Activated CD8-positive, alpha-beta memory T cell treated with anti-CD3 and anti-CD28 coated beads for 36 hours (primary cell): ENCODE data around the gene EMC8. TPM values are rescaled to one million over a fixed set of nuclear protein-coding genes. Genes with fewer than 3 reads are reported as not detected.

Source experiments
- CTCF ChIA-PET: fragments of 350-600 bp; sonication (Branson Sonifier 250); formaldehyde crosslinking; loops from one replicate; lab custom pipeline; 2021; ENCODE audit warnings: antibody characterized with exemption; lab: Charles Lee
- POLR2A ChIA-PET: fragments of 350-600 bp; sonication (Branson Sonifier 250); formaldehyde crosslinking; loops from one replicate; lab custom pipeline; 2021; ENCODE audit warnings: antibody characterized with exemption; lab: Charles Lee
- total RNA-seq, 2 experiments: library from RNA; stranded (reverse); gene quantifications; one replicate each; pipeline ENCODE4 v1.2.3, GENCODE V29; 2021

Gene EMC8
- total RNA-seq, 2 experiments from 2014 or later: 47.3 to 50.7 TPM

DNA sequence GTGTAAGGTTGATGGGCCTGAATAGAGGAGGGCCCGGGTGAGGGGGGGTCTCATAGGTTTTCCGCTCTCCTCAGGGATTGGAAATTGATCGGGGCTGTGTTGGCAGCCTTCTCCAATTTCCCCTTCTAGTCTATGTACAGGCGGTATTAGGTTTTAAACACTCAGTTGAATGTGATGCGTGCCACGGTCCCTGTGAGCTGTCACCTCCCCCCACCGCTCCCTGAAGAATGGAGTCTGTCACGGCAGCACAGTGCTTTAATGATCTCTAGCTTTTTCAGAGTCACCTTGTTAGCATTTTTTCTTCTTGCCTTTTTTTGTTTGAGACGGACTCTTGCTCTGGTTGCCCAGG is 951 bp upstream of the EMC8 start:
- POLR2A ChIA-PET: no interaction called here

DNA sequence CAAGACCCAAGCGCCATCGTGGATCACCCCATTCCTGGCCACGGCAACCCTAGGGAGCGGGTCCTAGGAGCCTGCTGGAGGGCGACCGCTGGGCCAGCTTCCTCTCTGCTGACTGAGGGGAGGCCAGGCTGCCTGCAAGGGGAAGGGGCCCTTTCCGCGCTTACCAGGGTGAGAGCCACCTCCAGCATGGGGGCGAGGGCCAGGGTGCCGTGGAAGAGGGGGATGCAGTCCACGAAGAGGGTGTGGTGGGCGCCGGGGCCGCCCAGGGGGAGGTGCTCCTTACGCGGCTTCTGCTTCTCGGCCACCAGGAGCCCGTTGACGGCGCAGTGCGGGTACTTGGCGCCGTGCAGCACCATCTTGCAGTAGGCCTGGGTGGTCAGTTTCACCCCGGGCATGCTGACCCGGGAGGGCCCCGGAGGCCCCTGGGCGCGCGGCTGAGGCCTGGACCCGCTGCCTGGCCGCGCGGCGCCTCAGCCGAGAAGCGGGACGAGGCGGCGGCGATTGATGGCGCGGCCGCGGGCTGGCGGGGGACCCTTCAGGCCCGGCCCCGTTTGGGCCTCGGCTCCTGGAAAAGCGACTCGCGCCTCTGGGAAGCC is 345 bp downstream of the EMC8 start:
- ChIA-PET POLR2A (no interaction called here), CTCF (no interaction called here)

More for the DNA sequence above, 951 bp upstream of the EMC8 start:
- CTCF ChIA-PET: interaction anchor here (1.0 to 1.1 kb wide), 2 partner anchors 11 to 21 kb away, joined by 3 to 4 read pairs; no protein-coding TSS in a partner anchor

DNA sequence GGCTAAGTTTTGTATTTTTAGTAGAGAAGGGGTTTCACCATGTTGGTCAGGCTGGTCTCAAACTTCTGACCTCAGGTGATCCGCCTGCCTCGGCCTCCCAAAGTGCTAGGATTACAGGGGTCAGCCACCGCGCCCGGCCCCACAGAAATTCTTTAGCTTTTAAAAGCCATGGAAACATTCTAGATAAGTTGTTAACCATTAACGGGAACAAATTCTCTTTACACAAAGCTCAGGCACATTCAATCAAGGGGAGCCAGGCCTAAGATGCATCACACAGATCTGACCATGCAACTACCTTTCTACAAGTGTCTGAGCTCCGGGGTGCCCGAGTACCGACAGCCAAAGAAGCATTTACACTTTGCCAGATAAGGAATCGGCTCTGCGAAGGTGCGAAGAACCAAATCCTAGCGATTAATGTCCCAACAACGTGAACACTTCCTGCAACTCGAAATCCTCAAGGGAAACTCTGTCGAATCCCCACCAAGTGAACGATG is 1.0 kb downstream of the EMC8 start:
- POLR2A ChIA-PET: interaction anchor here (0.6 kb wide), 1 partner anchor 27 kb away, joined by 4 read pairs; no protein-coding TSS in a partner anchor

DNA sequence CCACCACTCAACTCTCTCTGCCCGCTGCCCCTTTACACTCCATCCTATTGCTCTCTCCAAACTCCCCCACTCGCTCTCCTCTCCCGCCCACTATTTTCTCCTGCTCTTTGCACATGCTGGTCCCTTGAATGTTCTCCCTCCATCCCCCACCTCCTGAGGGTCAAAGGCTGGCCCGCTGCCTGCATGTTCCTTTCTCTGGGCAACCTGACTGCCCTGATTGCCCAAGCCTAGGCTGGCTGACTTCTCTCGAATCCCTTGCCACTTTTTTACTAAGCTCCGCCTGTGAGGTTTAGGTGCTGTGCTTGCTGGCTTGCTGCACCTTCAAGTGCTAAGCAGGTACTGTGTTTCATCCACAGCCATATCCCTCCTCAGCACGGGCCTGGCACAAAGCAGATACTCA is 2.7 kb downstream of the EMC8 start:
- CTCF ChIA-PET: interaction anchor here (2.4 kb wide), 1 partner anchor 219 kb away, joined by 5 read pairs; no protein-coding TSS in a partner anchor

More for the DNA sequence above, 1.0 kb downstream of the EMC8 start:
- CTCF ChIA-PET: no interaction called here

DNA sequence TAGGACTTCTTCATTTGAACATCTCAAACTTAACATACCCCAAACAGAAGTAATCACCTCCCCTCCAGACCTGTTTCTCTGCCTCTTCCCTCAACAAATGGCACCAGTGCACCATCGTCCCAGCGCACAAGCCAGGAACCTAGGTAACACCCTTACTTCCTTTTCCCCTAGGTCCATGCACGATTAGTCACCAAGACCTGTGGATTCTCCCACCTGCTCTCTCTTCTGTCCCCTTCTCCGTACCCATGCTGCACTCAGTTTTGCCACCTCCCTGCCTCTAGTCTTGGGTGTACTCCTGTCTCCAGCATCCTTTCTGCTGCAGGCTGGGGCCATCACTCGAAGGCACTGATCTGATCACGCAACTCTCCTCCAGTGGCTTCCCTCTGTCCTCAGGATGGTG is 3.2 kb downstream of the EMC8 start:
- CTCF ChIA-PET: interaction anchor here (1.0 to 2.4 kb wide), 3 partner anchors 13 to 220 kb away, joined by 3 to 5 read pairs (median 3); no protein-coding TSS in a partner anchor
- POLR2A ChIA-PET: no interaction called here

More for the DNA sequence above, 2.7 kb downstream of the EMC8 start:
- POLR2A ChIA-PET: no interaction called here

DNA sequence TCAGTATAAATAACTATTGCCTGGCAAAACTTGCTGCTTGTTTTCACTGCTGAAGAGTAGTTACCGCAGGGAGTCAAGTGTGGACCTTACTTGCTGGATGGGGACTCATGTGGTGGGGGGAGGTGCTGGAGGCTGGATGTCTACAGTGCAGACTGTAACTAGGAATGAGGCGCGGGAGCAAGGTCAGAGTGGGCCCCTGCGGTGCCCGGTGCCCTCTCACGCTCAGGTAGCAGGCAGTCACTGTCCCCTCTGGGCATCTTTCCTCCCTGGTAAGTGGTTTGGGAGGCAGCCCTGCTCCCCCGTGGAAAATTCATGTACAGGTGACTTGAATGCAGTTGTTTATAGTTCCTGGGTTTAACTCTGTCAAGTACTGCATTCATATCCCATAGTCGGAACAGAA is 4.6 kb downstream of the EMC8 start:
- CTCF ChIA-PET: no interaction called here
- POLR2A ChIA-PET: interaction anchor here (0.6 kb wide), 1 partner anchor 1032 kb away, joined by 3 read pairs; no protein-coding TSS in a partner anchor

DNA sequence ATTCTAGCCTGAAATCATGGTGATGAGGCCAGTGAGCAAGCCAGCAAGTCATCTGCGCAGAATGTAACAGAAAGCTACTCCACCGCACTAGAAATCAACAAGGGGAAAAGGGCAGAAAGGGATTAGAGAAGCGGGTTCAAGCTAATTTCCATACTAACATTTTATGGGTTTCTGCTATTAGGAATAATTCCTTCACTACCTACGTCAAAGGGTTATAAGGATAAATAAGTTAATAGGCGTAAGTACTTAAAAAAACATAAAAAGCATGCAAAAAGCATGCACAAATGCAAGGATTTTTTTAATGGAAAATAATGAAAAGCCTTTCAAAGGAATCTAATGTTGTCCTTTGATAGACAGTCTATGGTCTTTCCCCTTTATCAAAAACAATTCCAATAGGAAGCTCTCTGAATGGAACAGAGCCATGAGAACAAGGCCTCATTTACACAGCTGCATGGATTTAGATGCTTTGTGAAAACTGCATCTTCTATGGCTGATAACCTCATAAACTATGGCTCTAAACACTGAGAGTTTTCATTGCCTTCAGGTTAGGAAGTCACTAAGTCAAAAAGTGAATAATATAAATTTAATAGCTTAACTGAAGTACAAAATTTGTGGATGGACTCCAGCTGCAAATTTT is 5.6 kb downstream of the EMC8 start:
- CTCF ChIA-PET: no interaction called here
- POLR2A ChIA-PET: interaction anchor here (1.1 kb wide), 1 partner anchor 8 kb away, joined by 3 read pairs; no protein-coding TSS in a partner anchor

DNA sequence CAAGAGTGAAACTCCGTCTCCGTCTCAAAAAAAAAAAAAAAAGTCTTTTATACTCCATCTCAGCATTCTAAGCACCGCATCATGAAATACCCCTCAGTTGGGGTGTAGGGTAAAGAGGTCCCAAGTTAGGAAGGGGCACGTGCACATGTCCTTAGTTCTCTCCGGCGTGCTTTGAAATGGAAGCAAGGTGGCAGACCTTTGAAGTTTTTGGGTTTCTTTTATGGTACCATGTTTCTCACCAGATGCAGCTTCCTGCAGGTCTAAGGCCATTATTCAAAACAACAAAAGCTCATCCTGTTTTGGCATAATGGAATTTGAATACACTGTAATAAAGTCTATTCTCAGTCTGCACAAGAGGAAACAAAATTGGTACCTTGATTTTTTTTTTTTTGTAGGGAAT is 9.6 kb downstream of the EMC8 start:
- ChIA-PET CTCF (no interaction called here), POLR2A (interaction anchor here (1.3 kb wide), 1 partner anchor 10 kb away, joined by 8 read pairs; no protein-coding TSS in a partner anchor)

DNA sequence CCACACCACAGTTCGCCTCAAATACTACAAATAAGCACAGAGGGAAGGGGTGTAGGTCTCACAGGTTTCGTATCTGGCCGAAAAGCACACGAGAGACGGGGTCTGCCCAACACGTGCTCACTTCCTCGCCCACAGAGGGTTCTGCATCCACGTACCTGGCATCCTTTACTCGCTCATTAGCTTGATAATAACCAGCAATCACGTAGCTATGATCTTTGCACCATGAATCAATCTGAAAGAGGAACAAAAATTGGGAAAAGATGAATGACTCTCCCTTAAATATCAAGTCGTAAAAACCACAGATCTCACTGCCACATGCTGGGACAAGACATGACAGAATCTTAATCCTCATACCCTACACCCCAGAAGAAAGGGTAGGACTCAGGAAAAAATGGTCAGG is 10.5 kb downstream of the EMC8 start:
- CTCF ChIA-PET: interaction anchor here (1.1 kb wide), 1 partner anchor 11 kb away, joined by 3 read pairs; no protein-coding TSS in a partner anchor
- POLR2A ChIA-PET: no interaction called here

DNA sequence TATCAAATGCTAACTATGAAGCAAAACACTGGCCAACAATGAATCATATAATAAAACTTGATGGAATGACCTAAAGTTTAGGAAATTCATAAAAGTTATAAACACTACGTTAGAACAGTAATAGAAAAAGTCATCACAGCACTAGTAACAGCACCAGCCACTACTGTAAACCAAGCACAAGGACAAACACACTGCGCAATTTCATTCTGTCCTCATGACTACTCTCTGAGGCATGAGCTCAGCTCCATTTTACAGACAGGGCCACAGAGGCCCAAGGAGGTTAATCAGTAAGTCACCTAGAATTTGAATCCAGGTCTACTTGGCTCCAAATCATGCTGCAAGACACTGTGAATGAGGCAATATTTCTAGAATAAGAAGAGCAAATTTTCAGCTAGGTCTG is 13.4 kb downstream of the EMC8 start:
- ChIA-PET POLR2A (no interaction called here), CTCF (no interaction called here)

DNA sequence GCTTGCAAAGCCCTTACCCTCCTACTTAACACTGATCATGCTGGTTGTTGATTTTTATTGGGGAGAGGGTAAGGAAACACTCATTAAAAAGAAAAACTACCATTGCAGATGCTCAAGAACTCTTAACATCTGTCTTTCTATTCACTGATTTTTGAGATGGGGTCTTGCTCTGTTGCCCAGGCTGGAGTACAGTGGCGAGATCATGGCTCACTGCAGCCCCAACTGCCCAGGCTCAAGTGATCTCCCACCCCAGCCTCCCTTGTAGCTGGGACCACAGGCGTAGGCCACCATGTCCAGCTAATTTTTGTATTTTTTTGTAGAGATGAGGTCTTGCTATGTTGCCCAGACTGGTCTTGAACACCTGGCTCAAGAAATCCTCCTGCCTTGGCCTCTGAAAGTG is 14.5 kb downstream of the EMC8 start:
- POLR2A ChIA-PET: no interaction called here
- CTCF ChIA-PET: no interaction called here

DNA sequence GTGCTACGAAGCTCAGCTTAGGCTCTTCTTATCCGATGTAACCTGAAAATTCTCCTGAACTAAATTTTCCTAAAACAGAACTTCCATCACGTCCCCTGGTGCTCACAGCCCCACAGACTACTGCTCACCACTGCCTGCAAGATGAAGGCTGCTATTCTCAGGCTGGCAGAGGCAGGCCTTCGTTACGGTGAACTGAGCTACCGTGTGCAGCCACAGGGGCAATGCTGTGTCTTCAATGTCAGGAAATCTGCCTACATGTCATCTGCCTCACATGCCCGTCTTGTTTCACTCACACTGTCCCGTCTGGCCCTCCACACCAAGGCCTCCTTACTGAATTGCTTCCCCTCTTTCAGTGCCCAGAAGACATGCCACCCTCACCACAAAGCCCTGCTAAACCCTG is 15.9 kb downstream of the EMC8 start:
- ChIA-PET CTCF (interaction anchor here (0.9 kb wide), 1 partner anchor 12 kb away, joined by 3 read pairs; no protein-coding TSS in a partner anchor), POLR2A (no interaction called here)

DNA sequence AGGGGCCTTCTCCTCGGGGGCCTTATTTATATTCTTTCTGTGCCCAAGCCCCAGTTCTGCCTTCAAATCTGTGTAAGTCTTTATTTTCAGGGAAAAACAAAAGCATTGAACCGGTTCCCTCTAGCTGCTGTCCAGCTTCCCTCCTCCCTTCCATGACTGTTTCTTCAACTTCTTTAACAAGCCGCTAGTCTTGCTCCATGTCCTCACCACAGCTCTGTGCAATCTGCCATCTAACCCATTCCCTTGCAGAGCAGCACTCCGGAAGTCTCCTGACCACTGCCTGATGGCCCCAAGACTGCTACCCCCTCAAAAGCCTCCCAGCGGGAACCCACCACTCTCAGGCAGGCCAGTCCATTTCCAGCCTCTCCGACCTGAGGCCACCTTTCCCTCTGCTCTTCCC is 16.9 kb downstream of the EMC8 start:
- ChIA-PET CTCF (no interaction called here), POLR2A (no interaction called here)

DNA sequence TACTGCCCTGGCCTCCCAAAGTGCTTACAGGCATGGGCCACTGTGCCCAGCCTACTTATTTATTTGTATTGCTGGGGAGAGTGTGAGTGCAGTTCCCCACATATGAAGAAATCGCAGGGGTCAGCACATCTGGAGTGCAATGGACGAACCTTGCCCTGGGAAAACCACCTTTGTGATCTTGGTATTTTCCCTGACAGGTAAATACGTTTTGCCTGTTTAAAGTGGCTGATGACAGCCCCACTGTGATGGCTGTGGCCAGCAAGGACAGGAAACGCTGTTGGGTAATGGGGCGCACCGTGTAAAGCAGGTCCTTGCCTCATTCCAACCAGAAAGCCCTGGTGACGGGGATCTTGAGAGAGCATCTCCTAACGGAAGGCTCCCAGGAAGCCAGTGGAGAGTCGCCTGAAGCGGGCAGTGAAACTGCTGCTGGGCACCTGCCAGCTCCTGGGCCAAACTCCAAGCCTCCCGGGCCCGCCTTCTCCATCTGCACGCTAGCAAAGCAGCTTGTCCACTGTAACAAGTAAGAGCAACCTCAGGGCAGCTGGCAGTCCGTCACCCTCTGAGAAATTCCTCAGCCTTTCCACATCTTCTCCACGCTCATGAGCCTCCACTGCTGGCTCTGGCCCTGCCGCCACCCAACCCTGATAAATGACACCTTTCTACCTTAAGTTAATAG is 17.5 kb downstream of the EMC8 start:
- POLR2A ChIA-PET: interaction anchor here (0.6 kb wide), 1 partner anchor 1858 kb away, joined by 9 read pairs; no protein-coding TSS in a partner anchor
- CTCF ChIA-PET: no interaction called here

DNA sequence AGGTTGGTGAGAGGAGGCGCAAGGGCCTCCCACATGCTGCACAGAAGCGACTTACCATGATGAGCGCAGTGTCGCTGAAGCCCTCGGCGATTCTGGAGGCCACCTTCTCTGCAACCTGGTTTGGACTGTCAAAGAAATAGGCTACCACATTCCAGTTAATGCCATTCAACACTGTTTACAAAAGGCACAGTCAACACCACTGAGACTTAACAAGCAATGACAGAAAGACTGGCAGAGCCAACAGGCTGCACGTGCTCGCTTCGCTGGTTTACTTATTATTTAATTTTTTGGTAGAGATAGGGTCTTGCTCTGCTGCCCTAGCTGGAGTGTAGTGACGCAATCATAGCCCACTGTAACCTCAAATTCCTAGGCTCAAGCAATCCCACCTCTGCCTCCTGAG is 18.2 kb downstream of the EMC8 start:
- ChIA-PET CTCF (interaction anchor here (0.6 kb wide), 1 partner anchor 658 kb away, joined by 3 read pairs; no protein-coding TSS in a partner anchor), POLR2A (interaction anchor here (0.6 kb wide), 1 partner anchor 1857 kb away, joined by 9 read pairs; no protein-coding TSS in a partner anchor)

DNA sequence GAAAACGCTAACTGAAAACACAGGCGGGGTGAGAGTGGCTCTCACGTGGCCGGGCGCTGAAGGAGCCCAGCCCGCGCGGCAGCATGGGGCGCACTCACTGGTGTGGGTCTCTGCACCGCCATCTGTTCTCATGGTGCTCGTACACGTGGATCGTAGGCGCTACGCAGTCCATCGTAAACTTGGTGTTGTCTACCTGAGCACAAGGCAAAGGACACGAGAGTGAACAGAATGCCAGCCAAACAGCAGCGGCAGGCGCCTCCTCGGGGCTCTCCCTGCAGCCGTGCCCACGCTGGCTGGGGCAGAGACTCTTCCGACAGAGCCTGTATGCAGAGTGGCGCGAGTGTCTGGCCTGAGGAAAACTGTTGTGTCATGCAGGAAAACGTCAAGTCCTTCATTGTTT is 19.1 kb downstream of the EMC8 start:
- CTCF ChIA-PET: no interaction called here
- POLR2A ChIA-PET: no interaction called here

DNA sequence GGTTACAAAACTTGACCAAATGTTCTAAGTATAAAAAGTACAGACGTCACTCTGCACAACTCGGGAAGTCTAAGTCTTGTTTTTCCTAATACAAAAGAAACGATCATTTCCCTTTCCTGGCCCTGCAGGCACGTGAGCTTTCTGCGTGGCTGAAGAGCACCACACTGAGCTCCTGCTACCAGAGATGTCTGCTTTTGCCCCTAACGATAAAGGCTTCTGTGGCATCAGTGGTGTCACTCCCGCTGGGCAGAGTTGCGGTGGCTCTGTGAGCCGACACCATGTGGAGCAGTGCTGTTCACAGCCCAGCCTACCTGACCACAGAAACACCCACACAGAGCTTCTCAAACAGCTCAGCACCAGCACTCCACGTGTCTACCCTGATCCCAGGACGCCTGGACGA is 20.5 kb downstream of the EMC8 start:
- ChIA-PET CTCF (no interaction called here), POLR2A (interaction anchor here (0.7 kb wide), 1 partner anchor 11 kb away, joined by 8 read pairs; no protein-coding TSS in a partner anchor)

DNA sequence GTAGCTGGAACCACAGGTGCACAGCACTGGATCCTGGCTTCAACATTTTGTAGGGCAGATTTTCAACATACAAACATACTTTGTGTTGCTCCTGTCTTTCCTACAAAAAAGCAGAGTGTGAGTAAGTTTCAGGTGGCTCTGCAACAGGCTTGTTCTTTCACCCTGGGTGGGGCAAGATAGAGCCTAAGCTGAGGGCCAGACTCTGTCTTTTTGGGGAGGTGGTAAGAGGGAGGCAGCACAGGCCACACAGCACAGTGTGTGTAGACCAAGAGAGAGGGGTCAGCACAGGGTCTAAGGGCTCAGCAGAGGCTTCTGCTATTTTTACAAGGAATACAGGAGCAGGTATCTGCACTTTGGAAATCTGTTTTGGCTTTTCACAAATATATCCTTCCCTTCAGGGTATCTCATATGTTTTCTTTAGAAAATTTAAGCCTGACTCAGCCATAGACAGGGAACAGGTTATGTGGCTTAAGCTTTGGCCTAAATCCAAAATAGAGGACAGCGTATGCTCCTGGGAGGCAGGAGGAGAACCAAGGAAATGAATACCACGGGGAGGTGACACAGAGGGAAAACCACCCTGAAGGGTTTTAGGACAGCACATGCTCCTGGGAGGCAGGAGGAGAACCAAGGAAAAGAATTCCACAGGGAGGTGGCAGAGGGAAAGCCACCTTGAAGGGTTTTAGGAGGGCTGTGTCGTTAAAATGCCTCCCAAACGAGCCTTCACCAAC is 21.6 kb downstream of the EMC8 start:
- ChIA-PET POLR2A (no interaction called here), CTCF (no interaction called here)

DNA sequence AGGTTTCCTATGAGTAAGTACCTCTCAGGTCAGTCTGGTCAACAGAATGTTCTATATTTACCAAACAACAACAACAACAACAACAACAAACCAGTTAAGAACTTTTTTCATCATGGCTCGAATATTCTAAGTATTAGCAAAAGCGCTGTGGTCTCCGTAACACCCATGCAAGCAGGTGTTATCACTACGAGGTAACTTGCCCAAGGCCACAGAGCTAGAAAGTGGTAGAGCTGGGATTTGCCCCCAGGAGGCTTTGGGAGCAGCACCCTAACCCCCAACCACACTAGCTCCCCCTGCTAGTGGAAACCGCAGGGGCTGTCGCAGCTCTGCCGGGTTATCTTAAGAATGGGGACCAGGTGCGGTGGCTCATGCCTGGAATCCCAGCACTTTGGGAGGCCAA is 24.5 kb downstream of the EMC8 start:
- CTCF ChIA-PET: no interaction called here
- POLR2A ChIA-PET: no interaction called here
